HCT116 (cell line): ENCODE results near the gene HDDC3. TPM values are rescaled to one million over a fixed set of nuclear protein-coding genes. Genes with fewer than 3 reads are reported as not detected.

ENCODE experiments used
- ATAC-seq: fragments of 200-7000 bp; cut with Tn5 transposase; 2 replicates; pipeline ENCODE4 v1.9.1; 2020; ENCODE audit warnings: mild to moderate bottlenecking, moderate library complexity
- BruUV-seq: library from RNA; stranded (reverse); fragments of 400-500 nt; replicated peaks from 2 replicates; lab custom pipeline; 2021; lab: Mats Ljungman, UMichigan
- CTCF ChIA-PET: fragments of 300-600 bp; sonication (Branson Sonifier 250); formaldehyde crosslinking; loops from one replicate; lab custom pipeline; 2021; ENCODE audit warnings: antibody characterized with exemption; lab: Charles Lee
- POLR2A ChIA-PET: fragments of 300-600, 350-600 bp; sonication (Branson Sonifier 250); formaldehyde crosslinking; loops from one replicate; lab custom pipeline; 2021; ENCODE audit warnings: antibody characterized with exemption; lab: Charles Lee
- RAD21 ChIA-PET, 2 experiments: fragments of 300-600 bp; sonication (Branson Sonifier 250); formaldehyde crosslinking; loops; one replicate each; lab custom pipeline; 2023; ENCODE audit warnings: low total read pairs in 2 of 2; ENCODE audit not compliant: uncharacterized antibody in 2 of 2, unreplicated experiment in 2 of 2, low non-redundant PET in 1 of 2; lab: Charles Lee
- DNase-seq: peaks from one replicate; pipeline ENCODE4 v3.0.0-alpha.2; 2010; ENCODE audit warnings: low read depth, low spot score
- H2AFZ ChIP-seq: fragments of 200-600 bp; shearing (Covaris generic), sonication (generic); 2 replicates; pipeline ENCODE4 v1.6.1; 2017; ENCODE audit warnings: low read depth, mixed run types, mixed read lengths, antibody characterized with exemption, low read length; ENCODE audit not compliant: poor library complexity, severe bottlenecking
- H3K27ac ChIP-seq: 2 replicates; pipeline ENCODE4 v1.5.1; 2012; ENCODE audit warnings: low read depth, low read length
- H3K27me3 ChIP-seq: fragments of 200-600 bp; sonication (generic); 2 replicates; pipeline ENCODE4 v1.6.1; 2016; ENCODE audit warnings: mixed run types, low read length, mixed read lengths; ENCODE audit not compliant: insufficient read depth
- H3K36me3 ChIP-seq, 2 experiments: fragments of 200-500 bp in 1 of 2; fragments of 200-600 bp in 1 of 2; sonication (Bioruptor generic) in 1 of 2; sonication (generic) in 1 of 2; 2 replicates each; pipeline versions ENCODE4 v1.5.1 to v1.6.1; 2014 to 2016; ENCODE audit warnings: low read length in 2 of 2, inconsistent platforms in 1 of 2, mixed read lengths in 1 of 2, mixed run types in 1 of 2; ENCODE audit not compliant: insufficient read depth in 2 of 2, control insufficient read depth in 1 of 2
- H3K4me1 ChIP-seq, 2 experiments: fragments of 200-600 bp in 1 of 2; sonication (generic) in 1 of 2; 2 replicates each; pipeline versions ENCODE4 v1.5.1 to v1.6.1; 2012 to 2017; ENCODE audit warnings: low read length in 2 of 2, inconsistent platforms in 1 of 2, mild to moderate bottlenecking in 1 of 2, mixed read lengths in 1 of 2, mixed run types in 1 of 2, moderate library complexity in 1 of 2; ENCODE audit not compliant: insufficient read depth in 2 of 2, control insufficient read depth in 1 of 2
- H3K4me2 ChIP-seq: fragments of 200-600 bp; sonication (generic); 2 replicates; pipeline ENCODE4 v1.6.1; 2017; ENCODE audit warnings: mixed run types, low read length, mixed read lengths
- H3K4me3 ChIP-seq, 2 experiments: fragments of 200-600 bp in 1 of 2; sonication (generic) in 1 of 2; replicated peaks in 1 of 2; 2 replicates each; pipeline ENCODE4 v1.5.1; 2011 to 2016; ENCODE audit warnings: low read length in 2 of 2, control low read depth in 1 of 2, low read depth in 1 of 2, mild to moderate bottlenecking in 1 of 2, mixed read lengths in 1 of 2, mixed run types in 1 of 2
- H3K79me2 ChIP-seq: fragments of 200-600 bp; sonication (generic); 2 replicates; pipeline ENCODE4 v1.6.1; 2017; ENCODE audit warnings: mild to moderate bottlenecking, mixed run types, low read length, moderate library complexity, mixed read lengths; ENCODE audit not compliant: insufficient read depth
- H3K9ac ChIP-seq: fragments of 200-600 bp; sonication (generic); 2 replicates; pipeline ENCODE4 v1.6.1; 2016; ENCODE audit warnings: low read length, mixed read lengths
- H3K9me2 ChIP-seq: fragments of 200-600 bp; sonication (generic), shearing (Covaris generic); 2 replicates; pipeline ENCODE4 v1.6.1; 2017; ENCODE audit warnings: mixed run types, mild to moderate bottlenecking, moderate library complexity; ENCODE audit not compliant: insufficient read depth
- H3K9me3 ChIP-seq, 2 experiments: fragments of 200-500 bp in 1 of 2; fragments of 200-600 bp in 1 of 2; sonication (Bioruptor generic) in 1 of 2; sonication (generic) in 1 of 2; 2 replicates each; pipeline ENCODE4 v1.6.1; 2014 to 2017; ENCODE audit warnings: low read length in 2 of 2, mixed read lengths in 2 of 2, inconsistent platforms in 1 of 2, low read depth in 1 of 2, mild to moderate bottlenecking in 1 of 2, mixed run types in 1 of 2, moderate library complexity in 1 of 2; ENCODE audit not compliant: control insufficient read depth in 1 of 2, insufficient read depth in 1 of 2
- H4K20me1 ChIP-seq: fragments of 200-600 bp; sonication (generic), shearing (Covaris generic); 2 replicates; pipeline ENCODE4 v1.6.1; 2017; ENCODE audit warnings: mixed run types, mild to moderate bottlenecking, moderate library complexity; ENCODE audit not compliant: insufficient read depth
- ATF3 ChIP-seq: IDR thresholded peaks from 2 replicates; pipeline ENCODE4 v1.6.1; 2012
- CBX3 ChIP-seq: IDR thresholded peaks from 2 replicates; pipeline ENCODE4 v1.6.1; 2012; ENCODE audit warnings: low read depth
- CEBPB ChIP-seq: IDR thresholded peaks from 2 replicates; pipeline ENCODE4 v1.6.1; 2012; ENCODE audit warnings: low read depth
- EGR1 ChIP-seq: IDR thresholded peaks from 2 replicates; pipeline ENCODE4 v1.6.1; 2012; ENCODE audit warnings: low read depth
- ELF1 ChIP-seq: IDR thresholded peaks from 2 replicates; pipeline ENCODE4 v1.6.1; 2012; ENCODE audit warnings: low read depth, borderline replicate concordance
- EZH2 ChIP-seq: fragments of 200-600 bp; sonication (generic); IDR thresholded peaks from 2 replicates; pipeline ENCODE4 v1.6.1; 2017; ENCODE audit warnings: antibody characterized with exemption, mixed run types
- EZH2phosphoT487 ChIP-seq: fragments of 200-600 bp; IDR thresholded peaks from 2 replicates; pipeline ENCODE4 v1.6.1; 2018; ENCODE audit warnings: antibody characterized with exemption, borderline replicate concordance
- FOSL1 ChIP-seq: IDR thresholded peaks from 2 replicates; pipeline ENCODE4 v1.6.1; 2012; ENCODE audit warnings: low read depth
- JUND ChIP-seq: IDR thresholded peaks from 2 replicates; pipeline ENCODE4 v1.6.1; 2012
- MAX ChIP-seq: IDR thresholded peaks from 2 replicates; pipeline ENCODE4 v1.6.1; 2012
- POLR2AphosphoS5 ChIP-seq: IDR thresholded peaks from 2 replicates; pipeline ENCODE4 v1.6.1; 2011; ENCODE audit warnings: mild to moderate bottlenecking, low read depth, low read length, moderate library complexity
- SIN3A ChIP-seq: IDR thresholded peaks from 2 replicates; pipeline ENCODE4 v1.6.1; 2012; ENCODE audit warnings: low read depth
- SP1 ChIP-seq: IDR thresholded peaks from 2 replicates; pipeline ENCODE4 v1.6.1; 2012; ENCODE audit warnings: low read depth
- SRF ChIP-seq: IDR thresholded peaks from 2 replicates; pipeline ENCODE4 v1.6.1; 2012; ENCODE audit warnings: low read depth
- TCF7L2 ChIP-seq: IDR thresholded peaks from 2 replicates; pipeline ENCODE4 v1.7.0; 2011; ENCODE audit warnings: borderline replicate concordance, inconsistent platforms; ENCODE audit not compliant: insufficient read depth, insufficient read length; ENCODE audit errors: extremely low read depth
- ZBTB33 ChIP-seq: IDR thresholded peaks from 2 replicates; pipeline ENCODE4 v1.6.1; 2011; ENCODE audit warnings: mild to moderate bottlenecking, low read length, moderate library complexity; ENCODE audit not compliant: insufficient replicate concordance; ENCODE audit errors: extremely low read depth
- ZNF274 ChIP-seq: fragments of 200-500 bp; sonication (Bioruptor generic); IDR thresholded peaks from 2 replicates; pipeline ENCODE4 v1.6.1; 2014; ENCODE audit warnings: mild to moderate bottlenecking, low read depth, low read length, inconsistent platforms
- intact Hi-C: fragments of 100-400 bp; cut with micrococcal nuclease; formaldehyde crosslinking; loops from 2 replicates; pipeline ENCODE4 v1.10.0; 2022
- total RNA-seq: library from RNA; stranded (reverse); gene quantifications from one replicate; pipeline ENCODE4 v1.2.1, GENCODE V29; 2021; ENCODE audit not compliant: unreplicated experiment
- TF ChIP-seq, protein P1 (sequence below), 3 experiments: fragments of 200-600 bp in 1 of 3; sonication (generic) in 1 of 3; IDR thresholded peaks in 2 of 3; conservative IDR thresholded peaks in 1 of 3; 2 replicates each; pipeline ENCODE4 v1.5.1; 2012 to 2017; ENCODE audit warnings: low read depth in 2 of 3, low read length in 2 of 3, antibody characterized with exemption in 1 of 3, borderline replicate concordance in 1 of 3, control low read depth in 1 of 3, mild to moderate bottlenecking in 1 of 3, mixed read lengths in 1 of 3, mixed run types in 1 of 3, moderate library complexity in 1 of 3; ENCODE audit not compliant: insufficient read depth in 1 of 3

HDDC3 gene
- total RNA-seq, 1 experiment from 2014 or later = 20.4 TPM

DNA sequence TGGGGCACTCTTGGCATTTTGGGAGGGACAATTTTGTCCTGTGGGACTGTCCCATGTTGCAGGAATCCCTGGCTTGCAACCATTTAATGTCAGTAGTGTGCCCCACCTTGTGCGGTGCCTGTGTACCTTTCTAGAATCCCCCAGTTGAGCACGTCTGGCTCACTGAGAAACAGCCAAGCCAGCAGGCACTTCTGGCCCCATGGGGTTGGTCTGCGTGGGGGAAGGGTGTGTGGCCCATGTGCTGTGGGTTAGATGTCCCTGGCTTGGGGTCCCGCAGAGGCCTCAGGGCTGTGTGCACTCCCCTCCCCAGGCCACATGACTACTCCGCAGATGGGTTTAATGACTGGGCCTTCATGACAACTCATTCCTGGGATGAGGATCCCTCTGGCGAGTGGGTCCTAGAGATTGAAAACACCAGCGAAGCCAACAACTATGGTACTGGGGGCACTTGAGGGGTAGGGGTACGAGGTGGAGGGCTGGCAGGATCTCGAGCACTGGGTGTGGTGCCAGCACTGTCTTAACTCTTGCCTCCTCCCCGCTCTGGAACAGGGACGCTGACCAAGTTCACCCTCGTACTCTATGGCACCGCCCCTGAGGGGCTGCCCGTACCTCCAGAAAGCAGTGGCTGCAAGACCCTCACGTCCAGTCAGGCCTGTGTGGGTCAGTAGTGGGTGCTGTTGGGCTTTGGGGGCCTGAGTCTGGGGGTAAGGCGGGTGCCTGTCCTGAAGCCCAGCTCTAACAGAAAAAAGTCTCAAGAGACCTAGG is 51.8 kb downstream of the HDDC3 start:
- Histone ChIP-seq H2AFZ (no peak overlapping the region), H3K9me3 (no peaks in the 10 kb centered on the region), H3K9ac (no peak overlapping the region), H3K9me2 (no peaks in the 10 kb centered on the region), H3K27me3 (no peaks in the 10 kb centered on the region), H4K20me1 (no peaks in the 10 kb centered on the region), H3K27ac (no peak overlapping the region), H3K4me2 (no peak overlapping the region), H3K36me3 (peaks cover 10 to 11% of the 10 kb centered on the region in 2 experiments; a peak in 3 of 4 replicates), H3K4me3 (no peak overlapping the region), H3K4me1 (no peaks in the 10 kb centered on the region), H3K79me2 (no peaks in the 10 kb centered on the region)
- ChIA-PET RAD21 (no interaction called here), POLR2A (no interaction called here), CTCF (no interaction called here)
- no peak for ATAC-seq
- no TSS peak for BruUV-seq
- no peak for DNase-seq
- intact Hi-C loops = no loop called here
- TF ChIP-seq CBX3 (no peak), TCF7L2 (no peak), ELF1 (no peak), FOSL1 (no peak), MAX (no peak), EZH2 (no peak), ATF3 (no peak), SP1 (no peak), EGR1 (no peak), POLR2AphosphoS5 (no peak), ZBTB33 (no peak), SRF (no peak), CEBPB (no peak), ZNF274 (no peak), EZH2phosphoT487 (no peak), JUND (no peak), SIN3A (no peak)
- TF ChIP-seq, protein P1, sequence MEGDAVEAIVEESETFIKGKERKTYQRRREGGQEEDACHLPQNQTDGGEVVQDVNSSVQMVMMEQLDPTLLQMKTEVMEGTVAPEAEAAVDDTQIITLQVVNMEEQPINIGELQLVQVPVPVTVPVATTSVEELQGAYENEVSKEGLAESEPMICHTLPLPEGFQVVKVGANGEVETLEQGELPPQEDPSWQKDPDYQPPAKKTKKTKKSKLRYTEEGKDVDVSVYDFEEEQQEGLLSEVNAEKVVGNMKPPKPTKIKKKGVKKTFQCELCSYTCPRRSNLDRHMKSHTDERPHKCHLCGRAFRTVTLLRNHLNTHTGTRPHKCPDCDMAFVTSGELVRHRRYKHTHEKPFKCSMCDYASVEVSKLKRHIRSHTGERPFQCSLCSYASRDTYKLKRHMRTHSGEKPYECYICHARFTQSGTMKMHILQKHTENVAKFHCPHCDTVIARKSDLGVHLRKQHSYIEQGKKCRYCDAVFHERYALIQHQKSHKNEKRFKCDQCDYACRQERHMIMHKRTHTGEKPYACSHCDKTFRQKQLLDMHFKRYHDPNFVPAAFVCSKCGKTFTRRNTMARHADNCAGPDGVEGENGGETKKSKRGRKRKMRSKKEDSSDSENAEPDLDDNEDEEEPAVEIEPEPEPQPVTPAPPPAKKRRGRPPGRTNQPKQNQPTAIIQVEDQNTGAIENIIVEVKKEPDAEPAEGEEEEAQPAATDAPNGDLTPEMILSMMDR (IDR thresholded peaks at IDR 0.05 in 2 of 3, conservative IDR thresholded peaks at IDR 0.05 in 1 of 3; ENCODE audit: borderline replicate concordance in 1 of 3, insufficient read depth in 1 of 3, low read depth in 2 of 3, low read length in 2 of 3) = no peak
